Neural cell (in vitro differentiated cells): ENCODE results near the gene ADAM11. TPM values are rescaled to one million over a fixed set of nuclear protein-coding genes. Genes with fewer than 3 reads are reported as not detected.

ENCODE experiments used
- H2AFZ ChIP-seq: fragments of 200-600, 300-800 bp; sonication (generic), shearing (Covaris generic); 2 replicates; pipeline ENCODE4 v1.6.0; 2014; ENCODE audit warnings: low read depth, mild to moderate bottlenecking, antibody characterized with exemption, low read length, moderate library complexity
- H3F3A ChIP-seq: fragments of 200-600 bp; shearing (Covaris generic); 2 replicates; pipeline ENCODE4 v1.6.1; 2016; ENCODE audit warnings: mild to moderate bottlenecking, moderate library complexity, mixed read lengths, antibody characterized with exemption, low read length; ENCODE audit not compliant: insufficient read depth, poor library complexity, severe bottlenecking
- H3K27ac ChIP-seq: fragments of 200-600, 300-800 bp; sonication (generic), shearing (Covaris generic); 2 replicates; pipeline ENCODE4 v1.5.1; 2014; ENCODE audit warnings: mild to moderate bottlenecking, low read length, moderate library complexity
- H3K27me3 ChIP-seq: fragments of 300-800, 200-600 bp; sonication (generic), shearing (Covaris generic); 2 replicates; pipeline ENCODE4 v1.6.0; 2014; ENCODE audit warnings: mild to moderate bottlenecking, low read depth, low read length, moderate library complexity; ENCODE audit not compliant: insufficient read depth
- H3K36me3 ChIP-seq: fragments of 300-800, 200-600 bp; sonication (generic), shearing (Covaris generic); 2 replicates; pipeline ENCODE4 v1.5.1; 2014; ENCODE audit warnings: mild to moderate bottlenecking, antibody characterized with exemption, low read length, moderate library complexity; ENCODE audit not compliant: insufficient read depth
- H3K4me2 ChIP-seq: fragments of 300-800, 200-600 bp; sonication (generic), shearing (Covaris generic); 2 replicates; pipeline ENCODE4 v1.6.0; 2014; ENCODE audit warnings: mild to moderate bottlenecking, low read length
- H3K4me3 ChIP-seq: fragments of 300-800, 200-600 bp; sonication (generic), shearing (Covaris generic); 2 replicates; pipeline ENCODE4 v1.5.1; 2014; ENCODE audit warnings: mild to moderate bottlenecking, low read length, moderate library complexity
- H3K79me2 ChIP-seq: fragments of 200-600 bp; shearing (Covaris generic); replicated peaks from 2 replicates; pipeline ENCODE4 v1.6.0; 2014; ENCODE audit warnings: mild to moderate bottlenecking, low read length, moderate library complexity; ENCODE audit not compliant: insufficient read depth
- H3K9ac ChIP-seq: fragments of 300-800, 200-600 bp; sonication (generic), shearing (Covaris generic); 2 replicates; pipeline ENCODE4 v1.6.1; 2016; ENCODE audit warnings: mild to moderate bottlenecking, low read length, mixed read lengths
- H3K9me2 ChIP-seq: fragments of 200-600 bp; shearing (Covaris generic); 2 replicates; pipeline ENCODE4 v1.6.1; 2016; ENCODE audit warnings: mild to moderate bottlenecking, low read length, mixed read lengths; ENCODE audit not compliant: insufficient read depth
- H3K9me3 ChIP-seq: fragments of 200-600, 300-800 bp; sonication (generic), shearing (Covaris generic); 2 replicates; pipeline ENCODE4 v1.6.1; 2016; ENCODE audit warnings: mild to moderate bottlenecking, mixed run types, low read length, moderate library complexity, mixed read lengths
- H4K20me1 ChIP-seq: fragments of 200-600 bp; shearing (Covaris generic); 2 replicates; pipeline ENCODE4 v1.6.1; 2016; ENCODE audit warnings: mild to moderate bottlenecking, mixed run types; ENCODE audit not compliant: insufficient read depth
- CTCF ChIP-seq: fragments of 450-650 bp; IDR thresholded peaks from 2 replicates; pipeline ENCODE4 v1.5.1; 2014; ENCODE audit warnings: antibody characterized with exemption, mild to moderate bottlenecking, moderate library complexity; ENCODE audit not compliant: poor library complexity, severe bottlenecking
- EP300 ChIP-seq: fragments of 450-650 bp; conservative IDR thresholded peaks from 2 replicates; pipeline ENCODE4 v1.6.1; 2014; ENCODE audit warnings: antibody characterized with exemption, mild to moderate bottlenecking, moderate library complexity; ENCODE audit not compliant: poor library complexity, severe bottlenecking
- EZH2 ChIP-seq: fragments of 200-600, 300-800 bp; shearing (Covaris generic), sonication (generic); IDR thresholded peaks from 2 replicates; pipeline ENCODE4 v1.6.1; 2014; ENCODE audit warnings: antibody characterized with exemption, low read length, borderline replicate concordance, mild to moderate bottlenecking; ENCODE audit not compliant: insufficient read depth, poor library complexity, severe bottlenecking
- MXI1 ChIP-seq: fragments of 450-650 bp; conservative IDR thresholded peaks from 2 replicates; pipeline ENCODE4 v1.6.1; 2014; ENCODE audit warnings: antibody characterized with exemption, mild to moderate bottlenecking; ENCODE audit not compliant: poor library complexity, severe bottlenecking
- POLR2AphosphoS5 ChIP-seq: IDR thresholded peaks from 2 replicates; pipeline ENCODE4 v1.6.1; 2012
- RAD21 ChIP-seq: fragments of 450-650 bp; conservative IDR thresholded peaks from 2 replicates; pipeline ENCODE4 v1.6.1; 2014; ENCODE audit warnings: antibody characterized with exemption, mild to moderate bottlenecking, moderate library complexity
- REST ChIP-seq: IDR thresholded peaks from 2 replicates; pipeline ENCODE4 v1.6.1; 2012; ENCODE audit warnings: borderline replicate concordance
- SMC3 ChIP-seq: fragments of 450-650 bp; conservative IDR thresholded peaks from 2 replicates; pipeline ENCODE4 v1.6.1; 2014; ENCODE audit warnings: antibody characterized with exemption, mild to moderate bottlenecking, moderate library complexity; ENCODE audit not compliant: poor library complexity
- TAF1 ChIP-seq: IDR thresholded peaks from 2 replicates; pipeline ENCODE4 v1.6.1; 2012; ENCODE audit warnings: low read depth
- polyA plus RNA-seq: library from polyadenylated mRNA; depleted of rRNA; stranded (reverse); fragments of >200 nt; gene quantifications from 2 replicates; pipeline ENCODE4 v1.2.3, GENCODE V29; 2014

ADAM11 gene
- polyA plus RNA-seq, 1 donor from 2014 or later, result 25.8 TPM

DNA sequence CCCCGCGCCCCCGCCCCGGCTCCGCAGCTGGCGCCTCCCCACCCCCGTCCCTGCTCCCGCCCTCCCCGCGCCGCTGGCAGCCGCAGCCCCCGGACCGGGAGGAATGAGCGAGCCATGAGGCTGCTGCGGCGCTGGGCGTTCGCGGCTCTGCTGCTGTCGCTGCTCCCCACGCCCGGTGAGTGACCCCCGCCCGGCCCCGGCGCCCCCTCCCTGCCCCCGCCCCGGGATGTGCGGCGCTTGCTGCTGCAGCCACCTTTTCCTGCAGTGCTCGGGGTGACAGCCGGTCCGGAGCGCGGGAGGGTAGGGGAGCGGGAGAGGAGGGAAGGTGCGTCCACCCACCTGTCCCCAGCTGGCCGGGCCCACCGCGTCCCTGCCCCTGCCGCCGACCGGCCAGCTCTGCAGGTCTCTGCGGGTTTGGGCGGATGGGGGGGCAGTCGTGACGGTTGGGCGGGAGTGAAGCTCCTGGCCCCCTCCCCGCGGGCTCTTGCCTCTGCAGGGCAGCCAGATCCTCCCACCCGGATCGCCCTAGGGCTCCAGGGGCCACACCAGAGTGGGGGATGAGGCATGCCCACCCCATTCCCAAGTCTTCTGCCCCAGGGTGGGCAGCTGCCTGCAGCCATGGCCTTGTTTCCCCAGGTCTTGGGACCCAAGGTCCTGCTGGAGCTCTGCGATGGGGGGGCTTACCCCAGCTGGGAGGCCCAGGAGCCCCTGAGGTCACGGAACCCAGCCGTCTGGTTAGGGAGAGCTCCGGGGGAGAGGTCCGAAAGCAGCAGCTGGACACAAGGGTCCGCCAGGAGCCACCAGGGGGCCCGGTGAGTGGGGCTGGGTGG, 513 bp downstream of the ADAM11 start:
- peak overlapping the region; percentile 64 for H3K9ac ChIP-seq
- peak overlapping the region; percentile 51 for H3K4me2 ChIP-seq
- H3K9me3 ChIP-seq, result no peaks in the 10 kb centered on the region
- H3K27ac ChIP-seq, result no peak overlapping the region
- no peak for TF ChIP-seq SMC3
- peak overlapping the region; percentile 82 for H3K4me3 ChIP-seq
- H3K9me2 ChIP-seq, result no peaks in the 10 kb centered on the region
- H2AFZ ChIP-seq, result peak overlapping the region; percentile 51
- no peaks in the 10 kb centered on the region for H3K36me3 ChIP-seq
- H3K27me3 ChIP-seq, result peaks cover 7% of the 10 kb centered on the region
- no peaks in the 10 kb centered on the region for H4K20me1 ChIP-seq
- no peaks in the 10 kb centered on the region for H3K79me2 ChIP-seq
- H3F3A ChIP-seq, result no peaks in the 10 kb centered on the region

DNA sequence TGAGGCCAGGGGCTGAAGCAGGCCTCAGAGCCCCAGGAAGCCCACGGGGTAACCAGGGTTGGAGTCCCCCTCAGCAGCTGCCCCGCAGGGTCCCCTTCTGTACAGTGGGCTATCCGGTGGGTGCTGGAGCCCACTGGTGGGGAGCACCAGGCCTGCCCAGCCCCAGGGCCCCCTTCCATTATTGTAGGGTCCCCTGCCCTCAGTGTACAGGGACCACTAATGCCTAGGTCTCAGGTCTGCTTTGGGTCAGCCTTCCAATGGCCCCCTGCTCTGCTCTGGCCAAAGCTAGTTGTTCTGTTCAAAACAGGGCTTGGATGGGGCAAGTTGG, 1.1 kb downstream of the ADAM11 start:
- Histone ChIP-seq H3K27ac (no peak overlapping the region), H4K20me1 (no peaks in the 10 kb centered on the region), H3K9me3 (no peaks in the 10 kb centered on the region), H3F3A (no peaks in the 10 kb centered on the region), H3K9ac (peak overlapping the region; percentile 64), H2AFZ (no peak overlapping the region), H3K4me3 (peak overlapping the region; percentile 82), H3K9me2 (no peaks in the 10 kb centered on the region), H3K36me3 (no peaks in the 10 kb centered on the region), H3K4me2 (no peak overlapping the region), H3K27me3 (peaks cover 7% of the 10 kb centered on the region), H3K79me2 (no peaks in the 10 kb centered on the region)
- TF ChIP-seq TAF1 (no peak), EP300 (no peak), POLR2AphosphoS5 (no peak), CTCF (no peak), SMC3 (no peak), RAD21 (no peak), MXI1 (no peak), EZH2 (no peak), REST (no peak)
